Ovary (tissue), 3 donors: ENCODE data around the gene NAPG.

Source experiments
- EP300 ChIP-seq: sonication (generic); formaldehyde crosslinking; IDR thresholded peaks from one replicate; pipeline ENCODE4 v1.6.1; 2017; ENCODE audit warnings: antibody characterized with exemption
- POLR2A ChIP-seq: fragments of 450-650 bp; IDR thresholded peaks from one replicate; pipeline ENCODE4 v1.6.1; 2017; ENCODE audit warnings: antibody characterized with exemption, mild to moderate bottlenecking, moderate library complexity
- TF ChIP-seq, protein P1 (sequence below), 3 donors: fragments of 450-650 bp in 2 of 3; fragments of 200-600 bp in 1 of 3; IDR thresholded peaks; one replicate each; pipeline versions ENCODE4 v1.5.1 to v1.8.0; 2016 to 2022; ENCODE audit warnings: antibody characterized with exemption in 3 of 3, mild to moderate bottlenecking in 1 of 3
- donor health status: DM: no; HTN: no; CAD: no.

- TF ChIP-seq, protein P1, sequence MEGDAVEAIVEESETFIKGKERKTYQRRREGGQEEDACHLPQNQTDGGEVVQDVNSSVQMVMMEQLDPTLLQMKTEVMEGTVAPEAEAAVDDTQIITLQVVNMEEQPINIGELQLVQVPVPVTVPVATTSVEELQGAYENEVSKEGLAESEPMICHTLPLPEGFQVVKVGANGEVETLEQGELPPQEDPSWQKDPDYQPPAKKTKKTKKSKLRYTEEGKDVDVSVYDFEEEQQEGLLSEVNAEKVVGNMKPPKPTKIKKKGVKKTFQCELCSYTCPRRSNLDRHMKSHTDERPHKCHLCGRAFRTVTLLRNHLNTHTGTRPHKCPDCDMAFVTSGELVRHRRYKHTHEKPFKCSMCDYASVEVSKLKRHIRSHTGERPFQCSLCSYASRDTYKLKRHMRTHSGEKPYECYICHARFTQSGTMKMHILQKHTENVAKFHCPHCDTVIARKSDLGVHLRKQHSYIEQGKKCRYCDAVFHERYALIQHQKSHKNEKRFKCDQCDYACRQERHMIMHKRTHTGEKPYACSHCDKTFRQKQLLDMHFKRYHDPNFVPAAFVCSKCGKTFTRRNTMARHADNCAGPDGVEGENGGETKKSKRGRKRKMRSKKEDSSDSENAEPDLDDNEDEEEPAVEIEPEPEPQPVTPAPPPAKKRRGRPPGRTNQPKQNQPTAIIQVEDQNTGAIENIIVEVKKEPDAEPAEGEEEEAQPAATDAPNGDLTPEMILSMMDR (IDR thresholded peaks at IDR 0.05): no peak
- no peak for TF ChIP-seq POLR2A
- no peak for TF ChIP-seq EP300
These were observed 18.4 kb downstream of the NAPG start for GRCh38 chr18:10544093-10544748.
